Stimulated activated naive CD8-positive, alpha-beta T cell treated with anti-CD3 and anti-CD28 coated beads, Interleukin-15, amount 100 ng/mL, for 72 hours (primary cell): ENCODE measurements around the gene AGR2.

Experiments
- ATAC-seq: fragments of 150-1000 bp; cut with Tn5 transposase; 2 replicates; pipeline ENCODE4 v1.10.0; 2021; ENCODE audit warnings: mild to moderate bottlenecking, moderate library complexity
- DNase-seq, 2 donors: peaks; one replicate each; pipeline ENCODE4 v3.0.0; 2021 to 2022
- H3K27ac Mint-ChIP-seq, 2 donors: one replicate each; pipeline ENCODE4 v1.8.0; 2022; ENCODE audit warnings: mild to moderate bottlenecking in 2 of 2, mixed read lengths in 2 of 2, moderate library complexity in 2 of 2
- H3K27me3 Mint-ChIP-seq: one replicate; pipeline ENCODE4 v1.8.0; 2022; ENCODE audit warnings: mixed read lengths
- H3K4me1 Mint-ChIP-seq: one replicate; pipeline ENCODE4 v1.8.0; 2022; ENCODE audit warnings: mild to moderate bottlenecking, mixed read lengths
- H3K4me3 Mint-ChIP-seq, 2 donors: one replicate each; pipeline ENCODE4 v1.8.0; 2022; ENCODE audit warnings: mild to moderate bottlenecking in 2 of 2, mixed read lengths in 2 of 2, moderate library complexity in 1 of 2
- H3K9me3 Mint-ChIP-seq, 2 donors: one replicate each; pipeline ENCODE4 v1.8.0; 2022; ENCODE audit warnings: mixed read lengths in 2 of 2

Gene AGR2

GRCh38 chr7:16795624-16796023, 9.2 kb downstream of the AGR2 start:
- DNase-seq (no peak), ATAC-seq (no peak)
- Mint-ChIP-seq H3K9me3 (no peaks in the 10 kb centered on the region), H3K4me1 (no peaks in the 10 kb centered on the region), H3K4me3 (no peak overlapping the region), H3K27ac (no peak overlapping the region), H3K27me3 (peaks cover 12% of the 10 kb centered on the region)

GRCh38 chr7:16794986-16795385, 9.8 kb downstream of the AGR2 start:
- Mint-ChIP-seq H3K9me3 (no peaks in the 10 kb centered on the region), H3K27ac (no peak overlapping the region), H3K4me3 (no peak overlapping the region), H3K27me3 (peaks cover 12% of the 10 kb centered on the region), H3K4me1 (no peaks in the 10 kb centered on the region)
- no peak for DNase-seq
- ATAC-seq: no peak

- no peak for DNase-seq
- no peak overlapping the region for H3K27ac Mint-ChIP-seq
- H3K9me3 Mint-ChIP-seq: no peaks in the 10 kb centered on the region
- ATAC-seq: no peak
- peaks cover 12% of the 10 kb centered on the region for H3K27me3 Mint-ChIP-seq
- no peaks in the 10 kb centered on the region for H3K4me1 Mint-ChIP-seq
- H3K4me3 Mint-ChIP-seq: no peak overlapping the region
Observed at GRCh38 chr7:16791905-16792698, 12.7 kb downstream of the AGR2 start.

- Mint-ChIP-seq H3K4me1 (no peaks in the 10 kb centered on the region), H3K27ac (no peak overlapping the region), H3K4me3 (no peak overlapping the region), H3K27me3 (peaks cover 12% of the 10 kb centered on the region), H3K9me3 (no peaks in the 10 kb centered on the region)
- DNase-seq (no peak), ATAC-seq (no peak)
Observed at GRCh38 chr7:16791071-16791470, 13.7 kb downstream of the AGR2 start.

- no peak for DNase-seq
Observed at GRCh38 chr7:16787127-16787526, 17.7 kb downstream of the AGR2 start.

GRCh38 chr7:16786257-16786656, 18.5 kb downstream of the AGR2 start:
- no peaks in the 10 kb centered on the region for H3K9me3 Mint-ChIP-seq
- DNase-seq (no peak), ATAC-seq (no peak)
- no peaks in the 10 kb centered on the region for H3K27me3 Mint-ChIP-seq
- no peak overlapping the region for H3K27ac Mint-ChIP-seq
- H3K4me3 Mint-ChIP-seq: no peak overlapping the region
- H3K4me1 Mint-ChIP-seq: no peaks in the 10 kb centered on the region

More at GRCh38 chr7:16787127-16787526, 17.7 kb downstream of the AGR2 start:
- Mint-ChIP-seq H3K4me3 (no peak overlapping the region), H3K9me3 (no peaks in the 10 kb centered on the region), H3K27me3 (no peaks in the 10 kb centered on the region), H3K4me1 (no peaks in the 10 kb centered on the region), H3K27ac (no peak overlapping the region)
- no peak for ATAC-seq

- Mint-ChIP-seq H3K27ac (no peak overlapping the region), H3K27me3 (no peaks in the 10 kb centered on the region), H3K9me3 (no peaks in the 10 kb centered on the region), H3K4me3 (no peak overlapping the region), H3K4me1 (no peaks in the 10 kb centered on the region)
- ATAC-seq (no peak), DNase-seq (no peak)
Observed at GRCh38 chr7:16785846-16786245, 19.0 kb downstream of the AGR2 start.

- no peaks in the 10 kb centered on the region for H3K4me1 Mint-ChIP-seq
- DNase-seq (no peak), ATAC-seq (no peak)
- H3K4me3 Mint-ChIP-seq: no peak overlapping the region
- no peaks in the 10 kb centered on the region for H3K9me3 Mint-ChIP-seq
- no peak overlapping the region for H3K27ac Mint-ChIP-seq
- H3K27me3 Mint-ChIP-seq: no peaks in the 10 kb centered on the region
Observed at GRCh38 chr7:16785321-16785720, 19.5 kb downstream of the AGR2 start.

- Mint-ChIP-seq H3K9me3 (no peaks in the 10 kb centered on the region), H3K27me3 (no peaks in the 10 kb centered on the region), H3K4me3 (no peak overlapping the region), H3K4me1 (no peaks in the 10 kb centered on the region), H3K27ac (no peak overlapping the region)
- no peak for ATAC-seq
- no peak for DNase-seq
Observed at GRCh38 chr7:16780596-16780995, 24.2 kb downstream of the AGR2 start.

- Mint-ChIP-seq H3K27ac (no peak overlapping the region), H3K4me3 (no peak overlapping the region), H3K9me3 (no peaks in the 10 kb centered on the region), H3K4me1 (no peaks in the 10 kb centered on the region), H3K27me3 (no peaks in the 10 kb centered on the region)
- DNase-seq (no peak), ATAC-seq (no peak)
Observed at GRCh38 chr7:16779051-16779450, 25.7 kb downstream of the AGR2 start.

- no peaks in the 10 kb centered on the region for H3K27me3 Mint-ChIP-seq
Observed at GRCh38 chr7:16778476-16778875, 26.3 kb downstream of the AGR2 start.

GRCh38 chr7:16776053-16776452, 28.7 kb downstream of the AGR2 start:
- H3K4me3 Mint-ChIP-seq: no peak overlapping the region
- no peak overlapping the region for H3K27ac Mint-ChIP-seq
- H3K4me1 Mint-ChIP-seq: no peaks in the 10 kb centered on the region
- H3K27me3 Mint-ChIP-seq: peaks cover 4% of the 10 kb centered on the region
- no peaks in the 10 kb centered on the region for H3K9me3 Mint-ChIP-seq
- no peak for DNase-seq
- ATAC-seq: no peak

More at GRCh38 chr7:16778476-16778875, 26.3 kb downstream of the AGR2 start:
- no peak overlapping the region for H3K4me3 Mint-ChIP-seq
- no peak overlapping the region for H3K27ac Mint-ChIP-seq
- ATAC-seq (no peak), DNase-seq (no peak)
- no peaks in the 10 kb centered on the region for H3K9me3 Mint-ChIP-seq
- no peaks in the 10 kb centered on the region for H3K4me1 Mint-ChIP-seq

- H3K4me3 Mint-ChIP-seq: no peak overlapping the region
- peaks cover 13% of the 10 kb centered on the region for H3K27me3 Mint-ChIP-seq
- DNase-seq (no peak), ATAC-seq (no peak)
- no peaks in the 10 kb centered on the region for H3K4me1 Mint-ChIP-seq
- no peaks in the 10 kb centered on the region for H3K9me3 Mint-ChIP-seq
- H3K27ac Mint-ChIP-seq: no peak overlapping the region
Observed at GRCh38 chr7:16774986-16775385, 29.8 kb downstream of the AGR2 start.

GRCh38 chr7:16774294-16774693, 30.5 kb downstream of the AGR2 start:
- ATAC-seq (no peak), DNase-seq (no peak)
- Mint-ChIP-seq H3K9me3 (no peaks in the 10 kb centered on the region), H3K4me3 (no peak overlapping the region), H3K27ac (no peak overlapping the region), H3K4me1 (no peaks in the 10 kb centered on the region), H3K27me3 (peaks cover 13% of the 10 kb centered on the region)

- Mint-ChIP-seq H3K27me3 (peaks cover 13% of the 10 kb centered on the region), H3K4me3 (no peak overlapping the region), H3K27ac (no peak overlapping the region), H3K4me1 (no peaks in the 10 kb centered on the region), H3K9me3 (no peaks in the 10 kb centered on the region)
- no peak for DNase-seq
- ATAC-seq: no peak
Observed at GRCh38 chr7:16773884-16774283, 30.9 kb downstream of the AGR2 start.

- Mint-ChIP-seq H3K27ac (no peak overlapping the region), H3K4me1 (no peaks in the 10 kb centered on the region), H3K4me3 (no peak overlapping the region), H3K27me3 (peaks cover 13% of the 10 kb centered on the region), H3K9me3 (no peaks in the 10 kb centered on the region)
- no peak for DNase-seq
- ATAC-seq: no peak
Observed at GRCh38 chr7:16773326-16773725, 31.5 kb downstream of the AGR2 start.
